Retina (tissue), 1 donor: ENCODE results near the gene IL9.
"Not testable (repeated sequence)": the region's sequence is repeated elsewhere in the genome, so short reads cannot be mapped to it uniquely, and the experiment has no call there.

Experiments used
- DNase-seq: peaks from one replicate; pipeline ENCODE4 v3.0.0-alpha.2; 2016

The IL9 gene

GRCh38 chr5:135864503-135865435 is 30.9 kb downstream of the IL9 start:
- DNase-seq: no peak

DNA sequence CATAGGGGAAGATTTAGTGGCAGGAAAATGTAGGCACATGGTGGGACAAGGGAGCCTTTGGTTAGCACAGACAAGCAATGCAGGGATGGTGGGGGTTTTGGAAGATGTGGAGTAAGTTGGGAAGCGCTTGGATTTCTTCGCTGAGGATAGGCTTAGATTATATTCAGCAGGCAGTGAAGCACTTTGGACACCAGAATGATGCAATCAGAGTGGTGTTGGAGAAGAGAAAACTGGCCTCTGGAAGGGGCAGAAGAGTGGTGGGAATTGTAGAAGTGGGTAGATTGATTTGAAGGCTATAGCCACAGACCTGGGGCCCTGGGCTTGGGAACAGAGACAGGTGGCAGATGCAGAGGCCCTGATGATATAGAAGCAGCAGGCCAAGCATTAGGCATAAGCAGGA is 32.9 kb downstream of the IL9 start:
- DNase-seq: no peak

DNA sequence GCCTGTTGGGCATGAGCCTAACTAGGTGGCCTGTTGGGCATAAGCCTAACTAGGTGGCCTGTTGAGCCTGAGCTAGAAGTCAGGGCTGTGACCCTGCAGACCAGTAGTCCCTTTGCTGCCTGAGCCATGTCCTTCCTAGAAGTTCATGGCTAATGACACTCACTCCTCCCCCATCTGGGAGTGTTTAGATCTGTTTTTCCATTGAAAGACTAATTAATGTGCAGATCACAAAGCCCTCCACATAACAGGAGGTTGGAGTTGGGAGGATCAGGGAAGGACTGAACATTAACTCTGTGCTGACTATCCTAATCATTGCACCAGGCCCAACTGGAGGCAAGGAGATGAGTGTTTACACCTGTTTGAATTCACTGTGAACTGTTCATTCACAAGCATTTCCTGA is 33.6 kb downstream of the IL9 start:
- no peak for DNase-seq

GRCh38 chr5:135861641-135862040 is 34.0 kb downstream of the IL9 start:
- no peak for DNase-seq

- no peak for DNase-seq
Observed at GRCh38 chr5:135859641-135860040, 36.0 kb downstream of the IL9 start.

DNA sequence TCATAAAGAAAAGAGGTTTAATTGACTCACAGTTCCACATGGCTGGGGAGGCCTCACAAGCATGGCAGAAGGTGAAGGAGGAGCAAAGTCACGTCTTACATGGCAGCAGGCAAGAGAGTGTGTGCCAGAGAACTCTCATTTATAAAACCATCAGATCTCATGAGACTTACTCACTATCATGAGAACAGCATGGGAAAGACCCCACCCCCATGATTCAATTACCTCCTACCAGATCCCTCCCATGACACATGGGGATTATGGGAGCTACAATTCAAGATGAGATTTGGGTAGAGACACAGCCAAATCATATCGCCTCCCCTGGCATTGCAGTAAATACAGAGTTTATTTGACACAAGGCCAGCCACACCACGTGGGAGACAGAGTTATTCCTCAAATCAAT is 36.5 kb downstream of the IL9 start:
- not testable (repeated sequence) for DNase-seq

DNA sequence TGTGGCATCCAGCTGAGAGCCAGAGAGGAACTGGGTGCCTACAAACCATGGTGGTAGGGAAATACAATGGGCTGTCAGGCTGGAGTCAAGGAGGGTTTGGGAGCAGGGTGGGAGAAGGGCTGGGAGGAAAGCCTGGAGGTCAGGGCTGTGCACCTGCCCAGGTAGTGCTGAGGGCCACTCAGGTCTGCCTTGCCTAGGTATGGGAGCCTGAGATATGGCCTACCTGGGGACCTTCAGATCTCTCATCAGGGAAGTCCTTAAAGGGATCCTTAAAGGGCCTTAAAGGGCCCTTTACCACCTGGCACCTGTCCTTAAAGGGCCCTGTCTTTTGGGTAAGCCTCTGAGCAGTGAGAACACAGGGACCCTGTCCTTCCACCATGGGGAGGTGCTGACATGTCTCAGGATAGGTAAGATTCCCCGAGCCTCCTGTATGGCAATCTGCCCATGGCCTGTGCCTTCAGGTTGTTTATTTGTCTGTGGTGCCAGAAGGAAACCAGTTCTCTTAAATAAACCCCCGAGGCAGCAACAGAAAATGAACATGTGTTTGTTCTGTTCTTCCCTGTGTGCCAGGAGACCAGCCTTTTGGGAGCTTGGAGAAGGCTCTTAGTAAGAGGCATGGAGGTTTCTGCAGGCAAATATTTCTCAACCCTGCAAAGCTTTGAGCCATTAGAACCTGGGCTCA is 37.9 kb downstream of the IL9 start:
- no peak for DNase-seq

GRCh38 chr5:135851915-135852845 is 43.5 kb downstream of the IL9 start:
- no peak for DNase-seq

GRCh38 chr5:135851186-135851914 is 44.3 kb downstream of the IL9 start:
- DNase-seq: no peak

DNA sequence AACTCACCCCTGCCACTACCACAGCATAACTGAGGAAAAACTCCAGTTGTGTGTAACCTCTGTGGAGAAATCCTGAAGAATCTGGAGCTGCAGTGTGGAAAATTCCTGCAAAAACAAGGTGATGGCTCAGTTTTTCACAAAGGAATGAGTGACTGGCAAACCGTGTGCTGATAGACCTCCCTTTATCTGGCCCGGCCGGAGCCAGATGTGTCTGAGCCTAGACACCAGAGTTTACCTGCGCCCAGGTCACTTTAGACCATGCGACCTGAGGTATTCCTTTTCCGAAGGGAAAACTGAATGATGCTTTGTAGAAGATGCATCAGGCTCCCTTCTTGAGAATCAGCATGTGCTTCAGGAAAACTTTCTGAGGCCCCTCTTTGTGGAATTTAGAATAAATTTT is 45.0 kb downstream of the IL9 start:
- no peak for DNase-seq

DNA sequence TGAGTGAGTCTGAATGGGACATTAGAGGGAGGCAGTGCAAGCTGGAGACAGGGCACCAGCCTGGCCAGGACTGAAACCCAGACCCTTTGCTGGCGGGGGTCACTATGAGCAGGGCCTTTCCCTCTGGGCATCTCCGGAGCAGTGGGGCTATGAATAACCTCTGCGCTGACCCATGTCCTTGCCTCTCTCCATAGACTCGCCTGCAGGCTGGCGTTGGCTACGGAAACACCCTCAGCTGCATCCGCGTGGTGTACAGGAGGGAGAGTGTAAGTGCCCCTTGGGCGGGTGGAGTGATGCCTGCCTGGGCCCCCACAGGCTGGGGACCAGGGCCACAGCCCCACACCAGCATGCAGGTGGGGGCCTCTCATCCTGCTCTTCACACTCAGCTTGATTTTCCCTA is 45.4 kb downstream of the IL9 start:
- DNase-seq: no peak

DNA sequence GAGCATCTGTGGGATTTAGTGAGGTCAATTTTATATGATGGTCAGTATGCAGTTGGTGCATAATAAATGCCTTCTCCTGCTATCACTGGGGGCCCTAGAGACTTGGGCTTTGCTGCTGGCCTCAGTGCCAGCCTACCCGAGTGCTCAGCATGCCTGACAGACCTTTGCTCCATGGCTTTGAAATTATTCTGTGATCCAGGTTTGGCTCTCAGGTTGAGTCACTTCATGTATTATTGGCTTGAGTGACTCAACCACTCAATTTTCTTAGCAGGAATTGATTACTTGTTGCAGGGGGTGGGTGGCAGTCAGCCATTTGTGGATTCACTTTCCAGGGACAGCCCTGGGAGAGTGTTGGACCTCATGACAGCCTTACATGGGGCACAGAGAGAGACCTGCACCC is 47.7 kb downstream of the IL9 start:
- no peak for DNase-seq

GRCh38 chr5:135846311-135846710 is 49.3 kb downstream of the IL9 start:
- DNase-seq: no peak

- no peak for DNase-seq
Observed at GRCh38 chr5:135843571-135844337, 51.9 kb downstream of the IL9 start.

DNA sequence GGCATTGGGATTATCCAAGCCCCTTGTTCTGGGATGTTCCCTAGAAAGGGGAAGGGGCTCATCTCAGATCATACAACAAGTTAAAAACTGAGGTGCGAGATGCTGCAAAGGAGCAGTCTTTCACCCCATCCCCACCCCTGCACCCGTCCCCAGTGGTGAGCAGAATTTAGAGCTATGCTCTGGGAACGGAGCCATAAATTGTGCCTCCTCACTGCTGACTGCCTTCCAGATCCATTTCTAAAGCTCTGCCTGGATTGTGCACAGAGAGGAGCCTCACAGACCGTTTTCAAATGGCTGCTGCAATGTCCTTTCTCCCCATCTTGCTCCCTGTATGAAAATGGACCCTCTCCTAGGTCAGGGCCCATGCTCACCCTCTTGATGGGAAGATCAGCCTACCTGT is 52.9 kb downstream of the IL9 start:
- no peak for DNase-seq
